GM18517 (cell line): ENCODE measurements around the gene OR1J4.

Experiments used
- ATAC-seq: cut with Tn5 transposase; IDR thresholded peaks from one replicate; pipeline ENCODE4 v1.9.1; 2021; ENCODE audit warnings: mild to moderate bottlenecking, moderate library complexity; ENCODE audit not compliant: unreplicated experiment

The OR1J4 gene

GRCh38 chr9:122567901-122568300, 49.0 kb downstream of the OR1J4 start:
- ATAC-seq = no peak
